ENCODE results near the gene GNB4. TPM values are rescaled to one million over a fixed set of nuclear protein-coding genes. Genes with fewer than 3 reads are reported as not detected.
A peak's percentile ranks its signal among the peaks of the same experiment; 100 is the strongest.

GNB4 gene
- total RNA-seq, 1 donor from 2014 or later, result 56.6 TPM

GRCh38 chr3:179428876-179429548, 22.3 kb downstream of the GNB4 start:
- Histone ChIP-seq H3K36me3 (peaks cover 17% of the 10 kb centered on the region), H3K9me3 (no peaks in the 10 kb centered on the region), H3K4me1 (peaks cover 21% of the 10 kb centered on the region), H3K27ac (no peak overlapping the region), H3K4me3 (no peak overlapping the region), H3K27me3 (no peaks in the 10 kb centered on the region)
- ATAC-seq (no peak), DNase-seq (no peak)
- no peak for TF ChIP-seq CTCF (IDR thresholded peaks at IDR 0.05)
- intact Hi-C loops (cut with DNase I), result no loop called here

GRCh38 chr3:179425075-179425474, 26.2 kb downstream of the GNB4 start:
- Histone ChIP-seq H3K27me3 (no peaks in the 10 kb centered on the region), H3K27ac (no peak overlapping the region), H3K9me3 (no peaks in the 10 kb centered on the region), H3K4me3 (no peak overlapping the region), H3K4me1 (no peaks in the 10 kb centered on the region), H3K36me3 (peaks cover 28% of the 10 kb centered on the region)
- TF ChIP-seq CTCF (IDR thresholded peaks at IDR 0.05), result no peak
- DNase-seq, result no peak
- ATAC-seq, result no peak
- intact Hi-C loops (cut with DNase I), result no loop called here

- intact Hi-C loops (cut with DNase I), result loop anchor here (5.0 kb wide), 1 partner anchor 136 kb away; no protein-coding TSS in a partner anchor
- Histone ChIP-seq H3K9me3 (no peaks in the 10 kb centered on the region), H3K36me3 (peaks cover 50% of the 10 kb centered on the region), H3K4me3 (no peak overlapping the region), H3K4me1 (no peaks in the 10 kb centered on the region), H3K27me3 (no peaks in the 10 kb centered on the region), H3K27ac (no peak overlapping the region)
- DNase-seq, result no peak
- TF ChIP-seq CTCF (IDR thresholded peaks at IDR 0.05), result peak; percentile 58
- ATAC-seq, result peak; percentile 82
Measured at GRCh38 chr3:179421500-179421899, 29.8 kb downstream of the GNB4 start.

GRCh38 chr3:179418610-179419009, 32.7 kb downstream of the GNB4 start:
- Histone ChIP-seq H3K9me3 (no peaks in the 10 kb centered on the region), H3K36me3 (peaks cover 39% of the 10 kb centered on the region), H3K4me1 (no peaks in the 10 kb centered on the region), H3K27me3 (no peaks in the 10 kb centered on the region), H3K4me3 (no peak overlapping the region), H3K27ac (no peak overlapping the region)
- intact Hi-C loops (cut with DNase I), result no loop called here
- DNase-seq (no peak), ATAC-seq (no peak)
- TF ChIP-seq CTCF (IDR thresholded peaks at IDR 0.05), result no peak

GRCh38 chr3:179416681-179417080, 34.6 kb downstream of the GNB4 start:
- DNase-seq (no peak), ATAC-seq (no peak)
- no peak overlapping the region for H3K4me3 ChIP-seq
- peaks cover 47% of the 10 kb centered on the region for H3K36me3 ChIP-seq
- H3K27me3 ChIP-seq, result no peaks in the 10 kb centered on the region
- no peaks in the 10 kb centered on the region for H3K9me3 ChIP-seq
- TF ChIP-seq CTCF (IDR thresholded peaks at IDR 0.05), result no peak
- no peaks in the 10 kb centered on the region for H3K4me1 ChIP-seq
- intact Hi-C loops (cut with DNase I), result no loop called here
- H3K27ac ChIP-seq, result no peak overlapping the region

GRCh38 chr3:179415377-179415776, 35.9 kb downstream of the GNB4 start:
- ATAC-seq, result no peak
- no peak for DNase-seq
- Histone ChIP-seq H3K9me3 (no peaks in the 10 kb centered on the region), H3K4me1 (no peaks in the 10 kb centered on the region), H3K27me3 (no peaks in the 10 kb centered on the region), H3K27ac (no peak overlapping the region), H3K4me3 (no peak overlapping the region), H3K36me3 (peaks cover 49% of the 10 kb centered on the region)
- intact Hi-C loops (cut with DNase I), result no loop called here
- TF ChIP-seq CTCF (IDR thresholded peaks at IDR 0.05), result no peak

Measured in upper lobe of right lung (tissue), 1 donor.